HEK293T (cell line): ENCODE data around the gene DCP1B.
A peak's percentile ranks its signal among the peaks of the same experiment; 100 is the strongest.

Experiments
- CTCF ChIA-PET: fragments of 350-600 bp; formaldehyde crosslinking; extraction: SDS; loops from one replicate; lab custom pipeline; 2021; ENCODE audit warnings: antibody characterized with exemption, inconsistent platforms; lab: Yijun Ruan, JAX
- POLR2A ChIA-PET: fragments of 350-600 bp; formaldehyde crosslinking; extraction: SDS; loops from one replicate; lab custom pipeline; 2020; ENCODE audit warnings: antibody characterized with exemption, inconsistent platforms; lab: Yijun Ruan, JAX
- DNase-seq: peaks from one replicate; pipeline ENCODE4 v3.0.0; 2012; ENCODE audit warnings: mixed read lengths; ENCODE audit errors: extremely low spot score
- ARNT ChIP-seq: fragments of 450-650 bp; IDR thresholded peaks from 2 replicates; pipeline ENCODE4 v1.6.1; 2017; ENCODE audit warnings: mild to moderate bottlenecking
- BHLHE40 ChIP-seq: fragments of 450-650 bp; IDR thresholded peaks from 2 replicates; pipeline ENCODE4 v1.6.1; 2016; ENCODE audit warnings: mild to moderate bottlenecking, moderate library complexity, borderline replicate concordance
- CTBP1 ChIP-seq: fragments of 450-650 bp; IDR thresholded peaks from 2 replicates; pipeline ENCODE4 v1.6.1; 2016; ENCODE audit warnings: borderline replicate concordance
- ELF4 ChIP-seq: fragments of 450-650 bp; IDR thresholded peaks from 2 replicates; pipeline ENCODE4 v1.6.1; 2017; ENCODE audit warnings: antibody characterized with exemption
- FOXA1 ChIP-seq: fragments of 450-650 bp; IDR thresholded peaks from 2 replicates; pipeline ENCODE4 v1.6.1; 2016; ENCODE audit warnings: mild to moderate bottlenecking
- FOXK2 ChIP-seq: fragments of 450-650 bp; IDR thresholded peaks from 2 replicates; pipeline ENCODE4 v1.6.1; 2016; ENCODE audit warnings: mild to moderate bottlenecking
- FOXM1 ChIP-seq: fragments of 450-650 bp; IDR thresholded peaks from 2 replicates; pipeline ENCODE4 v1.6.1; 2017; ENCODE audit warnings: mild to moderate bottlenecking, borderline replicate concordance
- HDGF ChIP-seq: fragments of 450-650 bp; IDR thresholded peaks from 2 replicates; pipeline ENCODE4 v1.6.1; 2017; ENCODE audit warnings: antibody characterized with exemption, borderline replicate concordance
- L3MBTL2 ChIP-seq: fragments of 450-650 bp; conservative IDR thresholded peaks from 2 replicates; pipeline ENCODE4 v1.6.1; 2016; ENCODE audit warnings: mild to moderate bottlenecking
- LEF1 ChIP-seq: fragments of 450-650 bp; IDR thresholded peaks from 2 replicates; pipeline ENCODE4 v1.6.1; 2017; ENCODE audit warnings: mild to moderate bottlenecking, borderline replicate concordance
- NFRKB ChIP-seq: fragments of 450-650 bp; IDR thresholded peaks from 2 replicates; pipeline ENCODE4 v1.6.1; 2016; ENCODE audit warnings: mild to moderate bottlenecking, moderate library complexity
- SP1 ChIP-seq: fragments of 450-650 bp; IDR thresholded peaks from 2 replicates; pipeline ENCODE4 v1.6.1; 2017
- SUZ12 ChIP-seq: fragments of 450-650 bp; IDR thresholded peaks from 2 replicates; pipeline ENCODE4 v1.6.1; 2016; ENCODE audit warnings: mild to moderate bottlenecking
- TARDBP ChIP-seq: fragments of 450-650 bp; IDR thresholded peaks from 2 replicates; pipeline ENCODE4 v1.6.1; 2016
- ZNF384 ChIP-seq: fragments of 450-650 bp; IDR thresholded peaks from 2 replicates; pipeline ENCODE4 v1.6.1; 2016
- TF ChIP-seq, protein P1 (sequence below): fragments of 450-650 bp; IDR thresholded peaks from 2 replicates; pipeline ENCODE4 v1.6.1; 2016

The DCP1B gene

DNA sequence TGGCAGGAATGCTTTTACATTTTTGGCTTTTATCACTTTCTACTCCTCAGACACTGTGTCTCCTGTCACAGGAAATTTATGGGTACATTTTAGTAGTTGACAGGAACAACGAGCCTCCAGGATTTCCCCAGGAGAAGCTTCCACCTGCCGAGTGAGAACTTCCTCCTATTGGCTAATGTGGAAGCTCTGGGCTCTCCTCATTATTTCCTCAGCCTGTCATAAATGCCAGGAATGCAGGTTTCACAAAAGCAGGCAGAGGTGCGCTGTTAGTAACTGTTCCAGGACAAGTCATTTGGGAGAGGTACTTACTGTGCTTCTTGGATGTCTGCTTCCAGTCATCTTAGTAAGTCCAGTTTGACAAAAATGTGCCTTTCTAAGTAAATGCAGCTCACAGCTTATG lies 19.1 kb upstream of the DCP1B start:
- no peak for TF ChIP-seq ELF4
- TF ChIP-seq FOXA1, result no peak
- TF ChIP-seq LEF1, result no peak
- no peak for TF ChIP-seq SUZ12
- TF ChIP-seq TARDBP, result no peak
- TF ChIP-seq FOXK2, result no peak
- no peak for TF ChIP-seq ARNT
- TF ChIP-seq CTBP1, result no peak
- no peak for TF ChIP-seq FOXM1
- TF ChIP-seq, protein P1, sequence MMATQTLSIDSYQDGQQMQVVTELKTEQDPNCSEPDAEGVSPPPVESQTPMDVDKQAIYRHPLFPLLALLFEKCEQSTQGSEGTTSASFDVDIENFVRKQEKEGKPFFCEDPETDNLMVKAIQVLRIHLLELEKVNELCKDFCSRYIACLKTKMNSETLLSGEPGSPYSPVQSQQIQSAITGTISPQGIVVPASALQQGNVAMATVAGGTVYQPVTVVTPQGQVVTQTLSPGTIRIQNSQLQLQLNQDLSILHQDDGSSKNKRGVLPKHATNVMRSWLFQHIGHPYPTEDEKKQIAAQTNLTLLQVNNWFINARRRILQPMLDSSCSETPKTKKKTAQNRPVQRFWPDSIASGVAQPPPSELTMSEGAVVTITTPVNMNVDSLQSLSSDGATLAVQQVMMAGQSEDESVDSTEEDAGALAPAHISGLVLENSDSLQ, result no peak
- TF ChIP-seq NFRKB, result no peak
- no peak for TF ChIP-seq ZNF384
- no peak for TF ChIP-seq SP1
- ChIA-PET CTCF (interaction anchor here (1.1 kb wide), 1 partner anchor 175 kb away, joined by 5 read pairs; no protein-coding TSS in a partner anchor), POLR2A (interaction anchor here (0.7 kb wide), 1 partner anchor 19 kb away, joined by 3 read pairs; the partner anchor contains the start of gene DCP1B)
- no peak for DNase-seq

DNA sequence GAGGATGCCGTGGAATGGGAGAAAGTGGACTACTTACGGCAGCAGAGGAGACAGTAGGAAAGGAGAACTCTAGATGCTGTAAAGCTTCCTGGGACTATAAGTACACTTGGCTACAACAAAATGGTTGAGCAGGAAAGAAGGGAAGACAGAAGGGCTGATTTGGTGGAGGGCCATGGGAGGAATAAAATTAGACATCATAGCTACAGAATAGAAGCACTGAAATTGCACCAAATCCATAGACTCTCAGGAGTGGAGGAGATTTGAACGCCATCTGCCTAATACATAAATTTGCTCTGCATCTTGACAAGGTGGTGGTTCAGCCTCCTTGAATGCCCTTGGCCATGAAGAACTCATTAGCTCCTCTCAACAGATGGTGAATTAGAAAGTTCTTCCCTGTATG lies 16.3 kb upstream of the DCP1B start:
- POLR2A ChIA-PET, result interaction anchor here (1.8 kb wide), 1 partner anchor 16 kb away, joined by 7 read pairs; the partner anchor contains the start of gene DCP1B
- CTCF ChIA-PET, result no interaction called here
- no peak for DNase-seq
- no peak for TF ChIP-seq FOXM1
- TF ChIP-seq ARNT, result no peak
- TF ChIP-seq FOXK2, result no peak
- TF ChIP-seq SUZ12, result no peak

DNA sequence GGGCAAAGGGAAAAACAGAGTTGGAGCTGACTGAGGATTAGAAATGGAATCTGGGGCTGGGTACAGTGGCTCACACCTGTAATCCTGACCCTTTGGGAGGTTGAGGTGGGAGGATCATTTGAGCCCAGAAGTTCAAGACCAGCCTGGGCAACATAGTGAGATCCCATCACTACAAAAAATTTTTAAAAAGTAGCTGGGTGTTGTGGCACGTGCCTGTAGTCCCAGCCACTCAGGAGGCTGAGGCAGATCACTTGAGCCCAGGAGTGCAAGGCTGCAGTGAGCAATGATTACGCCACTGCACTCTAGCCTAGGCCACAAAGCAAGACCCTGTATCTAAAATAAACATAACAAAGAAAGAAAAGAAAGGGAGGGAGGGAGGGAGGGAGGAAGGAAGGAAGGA lies 14.9 kb upstream of the DCP1B start:
- POLR2A ChIA-PET, result interaction anchor here (1.0 to 1.8 kb wide), 2 partner anchors 15 kb away, joined by 5 to 7 read pairs; partner anchors contain the start of gene DCP1B
- TF ChIP-seq FOXM1 (no peak), SP1 (no peak), BHLHE40 (no peak), ARNT (no peak), HDGF (no peak), L3MBTL2 (no peak), ELF4 (no peak), NFRKB (no peak), ZNF384 (no peak), SUZ12 (no peak), FOXA1 (no peak), LEF1 (no peak), FOXK2 (no peak)
- TF ChIP-seq, protein P1, result no peak
- CTCF ChIA-PET, result interaction anchor here (0.6 to 0.9 kb wide), 3 partner anchors 15 to 291 kb away, joined by 3 to 7 read pairs (median 3); no protein-coding TSS in a partner anchor
- DNase-seq, result no peak

DNA sequence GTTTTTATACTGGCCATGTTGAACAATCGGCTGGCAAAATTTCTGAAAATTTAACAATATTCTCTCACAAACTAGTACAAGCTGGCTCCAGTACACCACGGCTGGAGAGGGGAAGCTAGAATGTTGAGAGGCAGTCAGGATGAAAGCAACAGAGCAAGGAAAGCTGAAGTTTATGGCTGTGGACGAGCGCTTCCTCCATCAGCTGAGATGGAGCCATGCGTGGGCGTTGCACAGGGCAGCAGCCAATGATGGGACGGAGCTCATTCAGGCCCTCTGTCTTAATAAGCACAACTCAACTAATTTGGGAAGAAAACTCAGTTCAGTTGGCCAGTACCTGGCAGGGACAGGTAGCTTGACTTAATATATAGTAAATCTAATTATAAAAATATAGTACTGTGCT lies 14.1 kb upstream of the DCP1B start:
- no peak for TF ChIP-seq CTBP1
- TF ChIP-seq FOXM1, result no peak
- no peak for TF ChIP-seq SUZ12
- no peak for TF ChIP-seq ELF4
- TF ChIP-seq HDGF, result no peak
- no peak for TF ChIP-seq TARDBP
- TF ChIP-seq FOXK2, result no peak
- POLR2A ChIA-PET, result interaction anchor here (1.0 kb wide), 1 partner anchor 14 kb away, joined by 5 read pairs; the partner anchor contains the start of gene DCP1B
- no peak for DNase-seq
- CTCF ChIA-PET, result interaction anchor here (0.9 kb wide), 2 partner anchors 18 to 101 kb away, joined by 3 read pairs; no protein-coding TSS in a partner anchor

DNA sequence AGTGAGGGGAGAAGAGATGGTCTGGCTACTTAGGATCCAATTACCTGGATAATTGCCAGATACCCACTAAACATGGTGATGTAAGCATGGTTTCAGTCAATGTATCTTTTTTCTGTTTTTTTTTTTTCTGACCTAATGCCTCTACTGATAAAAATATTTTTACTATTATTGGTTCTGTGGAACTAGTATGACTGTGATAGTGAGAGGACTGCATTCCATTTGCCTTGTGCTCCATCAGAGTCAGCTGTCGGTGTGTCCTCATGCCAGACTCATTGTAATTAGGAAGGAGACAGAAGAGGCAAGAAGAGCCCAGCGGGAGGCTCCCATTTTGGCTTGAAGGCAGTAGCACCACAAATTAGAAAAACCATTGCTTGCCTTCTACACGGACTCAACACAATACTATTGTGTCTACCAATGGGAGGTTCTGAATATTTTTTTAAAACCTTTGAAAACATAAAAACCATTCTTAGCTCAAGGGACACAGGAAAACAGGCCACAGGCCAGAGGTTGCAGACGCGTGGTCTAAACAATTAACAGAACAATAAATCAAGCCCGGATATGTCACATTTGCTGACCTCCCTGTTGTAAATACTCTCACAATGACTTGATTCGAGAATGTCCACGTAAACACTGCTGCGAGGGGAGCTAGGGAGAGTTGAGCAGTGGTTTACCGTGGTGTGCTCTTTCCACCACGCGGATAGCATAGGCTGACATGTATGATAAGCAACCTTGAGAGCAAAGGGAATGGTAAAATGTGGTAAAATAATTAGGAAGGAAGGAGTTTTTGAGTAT lies 13.5 kb upstream of the DCP1B start:
- TF ChIP-seq BHLHE40 (no peak), ZNF384 (peak; percentile 64; the same call in 1 of the 2 replicates), HDGF (no peak)
- TF ChIP-seq, protein P1, result peak; percentile 69
- no peak for DNase-seq
- ChIA-PET POLR2A (interaction anchor here (1.0 to 1.6 kb wide), 1 partner anchor 13 kb away, joined by 5 to 7 read pairs; the partner anchor contains the start of gene DCP1B), CTCF (interaction anchor here (0.9 kb wide), 2 partner anchors 18 to 100 kb away, joined by 3 read pairs; no protein-coding TSS in a partner anchor)

DNA sequence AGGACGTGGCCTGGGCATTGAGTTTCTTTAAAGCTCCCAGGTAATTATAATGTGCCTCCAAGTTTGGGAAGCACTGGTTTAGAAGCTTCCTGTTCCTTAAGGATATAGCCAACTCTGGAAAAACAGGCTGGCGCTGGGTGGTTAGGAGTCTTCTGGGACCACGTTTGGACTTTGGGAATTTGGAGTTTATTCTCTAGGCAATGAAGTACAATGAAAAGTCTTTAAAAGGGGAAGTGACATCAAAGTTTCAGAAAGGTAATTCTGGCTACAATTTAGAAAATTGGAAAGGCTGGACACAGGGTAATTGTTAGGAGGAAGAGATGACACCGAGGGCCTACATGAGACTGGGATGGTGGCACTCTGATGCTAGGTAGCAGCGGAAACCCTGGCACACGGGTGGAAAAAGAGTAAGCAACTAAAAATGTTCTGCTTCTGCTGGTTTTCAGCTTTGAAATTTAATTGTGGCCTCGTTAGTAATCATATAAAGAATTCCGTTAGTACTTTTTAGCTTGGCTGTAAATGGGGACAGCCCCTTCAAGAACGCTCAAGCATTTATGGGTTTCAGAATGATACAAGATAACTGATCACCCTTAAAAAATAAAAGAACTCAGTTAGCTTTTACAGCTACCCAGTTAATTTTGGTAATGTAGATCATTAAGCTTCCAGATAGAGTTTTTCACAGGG lies 12.7 kb upstream of the DCP1B start:
- POLR2A ChIA-PET, result interaction anchor here (1.6 kb wide), 1 partner anchor 13 kb away, joined by 7 read pairs; the partner anchor contains the start of gene DCP1B
- CTCF ChIA-PET, result no interaction called here
- TF ChIP-seq LEF1, result no peak
- TF ChIP-seq L3MBTL2, result no peak
- TF ChIP-seq HDGF, result no peak
- no peak for TF ChIP-seq FOXM1
- no peak for TF ChIP-seq ZNF384
- no peak for TF ChIP-seq SUZ12
- TF ChIP-seq, protein P1, result no peak
- TF ChIP-seq TARDBP, result no peak
- TF ChIP-seq SP1, result no peak
- TF ChIP-seq FOXA1, result no peak
- no peak for TF ChIP-seq BHLHE40
- TF ChIP-seq NFRKB, result no peak
- no peak for TF ChIP-seq FOXK2
- TF ChIP-seq CTBP1, result no peak
- no peak for TF ChIP-seq ARNT
- TF ChIP-seq ELF4, result no peak
- DNase-seq, result no peak
